GM18505 (cell line): Measurements from ENCODE around the gene PABPN1L.
"Not testable (repeated sequence)": the region's sequence is repeated elsewhere in the genome, so short reads cannot be mapped to it uniquely, and the experiment has no call there.

Experiments
- ATAC-seq: cut with Tn5 transposase; IDR thresholded peaks from one replicate; pipeline ENCODE4 v1.9.1; 2021; ENCODE audit not compliant: unreplicated experiment
- POLR2A ChIP-seq: IDR thresholded peaks from 4 replicates; pipeline ENCODE4 v1.6.1; 2011; ENCODE audit warnings: borderline replicate concordance; ENCODE audit not compliant: insufficient read depth, insufficient read length; ENCODE audit errors: extremely low read depth

Gene PABPN1L

DNA sequence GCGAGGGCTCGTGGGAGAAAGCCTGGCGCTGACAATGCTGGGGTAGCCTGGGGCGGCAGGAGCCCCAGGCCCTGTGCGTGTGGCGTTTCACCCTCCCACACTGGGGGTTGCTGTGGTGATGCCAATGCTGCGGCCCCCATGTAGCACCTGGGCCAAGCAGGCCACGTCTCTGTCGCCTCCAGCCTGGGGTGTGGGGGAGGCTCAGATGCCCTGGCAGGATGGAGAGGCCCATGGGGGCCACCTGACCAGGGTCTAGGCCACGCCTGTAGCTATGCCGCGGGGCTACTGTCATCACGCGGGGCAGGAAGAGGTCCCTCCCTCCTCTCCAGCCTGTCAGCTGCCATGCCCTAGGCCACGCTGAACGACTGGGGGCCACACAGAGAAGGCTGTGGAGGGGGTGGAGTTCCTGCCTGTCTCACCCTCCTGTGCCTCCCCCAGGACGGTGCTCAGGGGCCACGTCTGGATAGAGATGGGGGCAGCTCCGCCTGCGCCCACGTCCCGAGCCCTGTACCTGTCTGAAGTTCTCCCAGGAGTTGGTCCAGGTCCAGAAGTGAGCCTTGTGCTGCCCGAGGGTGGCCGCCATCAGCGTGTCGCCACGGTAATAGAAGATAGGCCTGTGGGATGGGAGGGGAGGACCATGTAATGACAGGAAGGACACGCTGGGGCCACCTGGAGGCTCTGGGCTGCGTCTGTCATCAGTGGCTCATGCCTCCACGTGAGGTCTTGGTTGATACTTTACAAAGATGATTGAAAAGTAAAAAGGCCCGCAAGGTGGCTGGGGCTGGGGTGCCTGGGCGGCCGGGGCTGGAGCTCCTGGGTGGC, 42.0 kb downstream of the PABPN1L start:
- no peak for TF ChIP-seq POLR2A
- ATAC-seq: no peak

DNA sequence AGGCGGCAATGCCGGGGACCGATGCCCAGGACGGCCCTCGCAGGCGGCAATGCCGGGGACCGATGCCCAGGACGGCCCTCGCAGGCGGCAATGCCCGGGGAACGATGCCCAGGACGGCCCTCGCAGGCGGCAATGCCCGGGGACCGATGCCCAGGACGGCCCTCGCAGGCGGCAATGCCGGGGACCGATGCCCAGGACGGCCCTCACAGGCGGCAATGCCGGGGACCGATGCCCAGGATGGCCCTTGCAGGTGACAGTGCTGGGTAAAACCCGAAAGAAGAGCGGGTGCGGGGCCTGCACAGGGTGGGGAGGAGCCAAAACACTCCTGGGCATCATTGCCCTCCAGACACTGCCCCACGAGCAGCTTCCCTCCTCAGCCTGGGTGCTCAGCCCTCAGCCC, 42.8 kb downstream of the PABPN1L start:
- not testable (repeated sequence) for ATAC-seq

DNA sequence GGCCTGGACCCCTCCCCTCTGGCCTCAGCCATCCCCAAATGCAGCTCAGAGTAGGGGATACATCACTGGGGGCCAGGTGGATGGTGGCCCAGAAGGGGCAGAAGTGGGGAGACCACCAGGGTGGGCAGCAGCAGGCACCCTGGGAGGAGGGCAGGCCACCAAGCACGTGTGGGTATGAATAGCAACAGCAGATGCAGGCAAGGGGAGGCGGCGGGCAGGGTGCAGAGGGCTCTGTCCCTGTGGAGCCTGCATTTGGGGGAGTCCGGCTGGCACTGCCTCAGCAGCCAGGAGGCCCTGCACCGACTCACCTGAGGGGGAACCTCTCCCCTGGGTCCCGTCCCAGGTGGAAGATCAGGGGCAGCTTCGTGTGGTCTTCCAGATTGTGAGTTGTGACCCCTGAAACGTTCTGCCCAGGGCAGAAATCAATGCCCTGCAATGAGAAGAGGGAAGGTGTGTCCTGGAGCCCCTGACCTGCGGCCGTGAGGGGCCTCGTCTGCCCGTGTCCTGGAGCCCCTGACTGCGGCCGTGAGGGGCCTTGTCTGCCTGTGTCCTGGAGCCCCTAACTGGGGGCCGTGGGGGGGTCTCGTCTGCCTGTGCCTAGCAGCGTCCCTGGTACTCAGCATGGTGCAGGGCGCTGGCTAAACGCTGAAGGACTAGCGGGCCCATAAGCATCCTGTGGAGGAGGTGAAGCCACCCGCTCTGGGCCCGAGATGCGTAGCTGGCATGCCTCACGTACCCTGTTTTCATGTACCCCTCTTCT, 44.0 kb downstream of the PABPN1L start:
- no peak for ATAC-seq

DNA sequence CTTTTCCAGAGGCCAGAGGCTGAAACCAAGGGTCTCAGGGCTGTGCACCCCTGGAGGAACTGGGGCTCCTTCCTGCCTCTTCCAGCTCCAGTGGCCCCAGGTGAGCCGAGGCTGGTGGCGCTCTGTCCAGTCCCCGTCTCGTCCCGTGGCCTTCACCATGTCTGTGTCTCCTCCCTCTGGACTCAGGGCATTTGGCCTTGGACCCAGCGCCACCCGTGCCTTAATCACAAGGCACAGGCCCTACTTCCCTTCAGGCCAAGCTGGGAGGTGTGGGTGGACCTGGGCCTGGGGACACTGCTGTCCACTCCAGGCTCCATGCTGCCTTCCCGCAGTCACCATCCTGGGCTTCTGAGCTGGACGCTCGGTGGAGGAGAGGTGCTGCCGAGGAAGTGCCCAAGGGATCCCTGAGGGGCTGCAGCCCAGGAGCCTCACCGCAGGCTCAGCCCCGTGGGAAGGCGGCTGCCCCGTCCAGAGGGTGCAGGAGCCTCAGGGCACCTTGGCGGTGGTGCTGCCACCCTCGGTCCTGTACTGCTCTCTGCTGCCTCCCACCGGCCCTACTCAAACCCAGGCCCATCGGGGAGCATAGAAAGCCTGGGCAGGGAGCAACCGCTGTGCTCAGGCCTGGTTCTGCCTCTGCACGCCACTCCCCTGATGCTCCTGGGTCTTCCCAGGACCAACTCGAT, 45.2 kb downstream of the PABPN1L start:
- no peak for TF ChIP-seq POLR2A

More for the DNA sequence above, 44.0 kb downstream of the PABPN1L start:
- no peak for TF ChIP-seq POLR2A

DNA sequence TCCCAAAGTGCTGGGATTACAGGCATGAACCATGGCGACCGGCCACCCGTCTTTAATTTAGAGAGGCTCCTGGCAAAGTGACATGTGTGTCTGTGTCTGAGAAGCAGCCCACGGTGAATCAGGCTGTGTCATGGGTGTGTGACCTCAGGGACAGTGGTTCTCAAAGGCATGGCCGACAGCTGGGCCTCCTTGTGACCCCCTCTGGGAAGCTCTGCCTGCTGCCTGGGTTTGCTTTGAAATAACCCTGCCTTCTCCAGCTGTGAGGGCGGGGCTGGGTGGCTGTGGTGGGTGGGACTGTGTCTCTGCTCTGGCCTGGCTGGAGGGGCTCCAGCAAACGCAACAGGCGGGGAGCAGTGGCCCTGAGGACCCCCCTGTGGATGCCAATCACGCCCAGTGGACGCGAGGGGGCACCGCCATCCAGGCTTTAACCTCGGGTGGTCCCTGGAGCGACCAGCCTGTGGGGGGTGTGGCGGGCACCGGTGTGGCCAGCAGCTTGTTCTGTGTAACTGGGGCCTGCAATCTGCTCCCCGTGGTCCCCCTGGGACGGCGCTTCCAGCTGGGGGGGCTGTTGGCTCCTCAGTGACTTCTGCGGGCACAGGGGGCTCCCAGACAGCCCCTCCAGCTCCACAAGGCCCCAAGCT, 46.0 kb downstream of the PABPN1L start:
- no peak for TF ChIP-seq POLR2A
- no peak for ATAC-seq

More for the DNA sequence above, 45.2 kb downstream of the PABPN1L start:
- no peak for ATAC-seq

DNA sequence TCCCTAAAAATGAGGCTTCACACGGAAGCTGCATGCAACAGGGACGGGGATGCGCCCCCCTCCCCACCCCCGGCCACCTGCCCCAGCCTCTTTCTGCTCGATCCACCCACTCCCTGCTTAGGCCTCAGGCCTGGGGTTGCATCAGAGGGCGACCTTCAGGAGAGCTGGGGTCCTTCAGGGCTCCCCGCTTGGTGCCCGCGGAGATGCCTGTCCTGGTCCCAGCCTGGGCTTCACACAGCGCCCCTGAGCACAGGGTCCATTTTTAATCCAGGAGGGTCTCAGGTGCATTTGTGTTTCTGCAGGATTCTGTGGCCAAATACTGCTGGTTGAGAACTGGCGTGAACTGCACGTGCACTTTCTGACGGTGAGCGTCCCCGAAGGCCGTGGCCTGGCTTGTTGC, 47.3 kb downstream of the PABPN1L start:
- no peak for TF ChIP-seq POLR2A
- no peak for ATAC-seq

DNA sequence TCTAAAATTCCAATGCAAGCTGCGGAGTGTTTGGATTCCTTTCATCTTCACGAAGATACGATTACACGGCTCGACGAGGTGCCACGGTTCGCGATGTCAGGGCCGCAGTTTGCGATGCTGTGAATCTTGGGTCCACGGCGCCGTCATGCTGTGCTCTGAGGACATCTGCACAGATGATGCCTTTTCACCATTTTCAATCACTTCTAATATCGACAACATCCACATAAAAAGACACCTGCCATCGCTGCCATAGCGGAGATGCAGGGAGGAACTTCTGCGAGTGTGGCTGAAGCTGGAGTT, 47.9 kb downstream of the PABPN1L start:
- no peak for TF ChIP-seq POLR2A
- ATAC-seq: no peak

DNA sequence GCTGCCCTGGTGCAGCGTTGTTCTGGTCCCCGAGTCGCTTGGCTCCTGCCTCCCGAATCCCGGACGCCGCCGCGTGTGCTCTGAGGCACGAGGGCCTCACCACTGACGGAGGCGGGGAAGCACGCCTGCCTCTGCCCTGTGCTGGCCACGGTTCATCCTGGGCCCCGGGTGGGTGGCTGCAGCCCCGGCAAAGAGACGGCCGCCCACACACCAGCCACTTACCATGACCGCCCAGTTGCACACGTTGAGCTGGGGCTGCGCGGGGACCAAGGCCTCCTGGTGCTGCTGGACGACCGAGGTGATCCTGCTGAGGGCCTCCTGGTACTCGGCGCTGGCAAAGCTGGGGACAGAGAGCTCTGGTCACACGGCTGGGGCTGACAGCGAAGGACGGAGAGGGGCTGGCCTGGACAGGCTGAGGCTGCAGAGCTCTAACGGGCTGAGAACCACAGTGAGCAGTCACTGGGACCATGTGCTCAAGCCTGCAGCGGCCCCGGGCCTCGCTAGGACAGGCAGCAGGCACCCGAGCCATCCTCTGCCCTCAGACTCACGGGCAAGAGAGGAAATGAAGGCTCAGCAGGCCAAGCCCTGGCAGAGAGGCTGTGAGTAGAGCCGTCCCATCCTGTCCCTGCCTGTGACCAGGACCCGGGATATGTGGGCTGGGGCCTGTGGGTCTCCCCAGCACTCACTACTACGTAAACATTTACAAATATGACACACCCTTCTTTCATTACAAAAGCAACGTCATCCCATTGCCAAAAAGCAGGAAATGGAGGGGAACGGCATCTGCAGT, 48.5 kb downstream of the PABPN1L start:
- no peak for TF ChIP-seq POLR2A
- no peak for ATAC-seq

DNA sequence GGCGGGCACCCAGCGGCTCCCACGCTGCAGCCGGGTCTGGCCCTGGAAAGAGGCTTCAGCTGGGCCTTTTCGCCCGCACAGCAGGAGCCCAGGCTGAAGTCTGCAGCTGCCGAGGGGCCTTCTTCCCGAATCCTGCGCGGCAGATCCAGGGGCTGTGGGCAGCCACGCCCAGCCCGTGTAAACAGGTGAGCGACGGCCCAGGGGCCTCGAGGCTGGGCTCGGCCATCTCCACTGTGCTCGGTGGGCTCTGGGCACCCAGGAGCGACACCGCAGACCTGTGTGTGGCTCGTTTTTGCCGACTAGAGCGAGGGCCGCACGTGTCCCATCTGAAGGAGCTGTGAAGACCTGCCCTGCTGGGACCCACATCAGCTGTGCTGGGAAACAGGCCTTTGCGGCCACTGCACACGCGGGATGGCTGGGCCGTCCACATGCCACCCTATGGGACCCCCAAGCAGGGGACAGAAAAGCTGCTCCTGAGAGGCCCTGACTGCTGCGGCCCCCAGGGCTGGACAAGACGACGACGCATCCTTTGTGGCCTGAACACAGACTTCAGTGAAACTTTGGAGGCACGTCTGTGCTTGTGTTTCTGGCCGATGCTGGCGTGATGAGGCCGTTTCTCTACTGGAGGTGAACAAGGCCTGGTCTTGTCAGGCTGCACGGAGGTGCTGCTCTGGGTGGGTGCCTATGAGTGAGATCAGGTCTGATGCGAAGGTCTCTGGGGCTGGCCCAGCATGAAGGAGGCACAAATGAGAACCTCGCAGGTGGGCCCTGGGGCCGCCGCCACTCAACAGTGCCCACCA, 49.5 kb downstream of the PABPN1L start:
- ATAC-seq: no peak
- TF ChIP-seq POLR2A: no peak

DNA sequence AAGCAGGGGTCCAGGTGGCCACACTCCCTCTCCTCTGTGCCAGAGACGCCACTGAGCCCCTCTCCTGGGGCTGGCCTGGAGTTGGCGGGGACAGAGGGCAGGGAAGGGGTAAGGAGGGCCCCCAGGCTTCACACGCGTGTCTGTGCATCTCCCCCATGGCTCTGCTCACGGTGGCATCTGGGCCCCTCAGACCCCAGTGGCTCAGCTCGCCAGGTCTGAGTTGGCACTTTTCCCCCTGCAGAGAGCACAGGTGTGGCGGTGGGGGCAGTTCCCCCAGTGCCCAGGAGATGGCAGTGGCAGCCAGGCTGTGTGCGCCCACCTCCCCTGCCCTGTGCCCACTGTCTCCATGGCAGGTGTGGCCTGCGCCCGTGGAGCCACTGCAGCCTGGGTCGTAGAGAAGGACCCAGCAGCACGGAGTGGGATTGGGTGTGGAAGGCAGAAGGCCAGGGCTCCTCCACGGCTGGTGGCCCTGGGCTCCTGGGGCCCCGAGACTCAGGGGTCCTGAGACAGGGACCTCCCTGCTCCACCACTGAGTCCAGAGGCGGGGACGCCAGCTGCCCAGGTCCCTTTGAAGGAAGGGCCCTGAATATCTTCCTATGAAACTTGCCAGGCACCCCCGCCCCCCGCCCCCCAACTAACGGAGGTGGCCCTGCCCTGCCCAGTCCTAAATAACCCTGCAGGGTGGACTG, 50.4 kb downstream of the PABPN1L start:
- TF ChIP-seq POLR2A: no peak
- ATAC-seq: no peak

DNA sequence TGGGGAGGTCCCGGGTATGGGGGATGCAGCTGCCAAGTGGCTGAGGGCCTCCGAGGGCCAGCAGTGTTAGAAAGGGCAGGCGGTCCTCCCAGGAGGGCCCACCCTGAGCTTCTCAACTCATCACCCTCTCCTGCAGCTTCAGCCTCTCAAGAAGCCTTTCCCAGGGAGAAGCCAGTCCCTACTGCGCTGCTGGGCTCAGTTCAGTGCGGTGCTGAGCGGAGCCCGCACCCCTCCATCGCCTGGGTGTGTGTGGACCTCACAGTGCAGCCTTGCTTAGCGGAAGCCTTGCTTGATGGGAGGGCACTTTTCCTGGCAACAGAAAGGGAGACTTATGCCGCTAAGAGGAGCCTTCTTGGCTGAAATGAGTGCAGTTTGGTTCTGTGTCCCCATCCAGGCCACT, 51.2 kb downstream of the PABPN1L start:
- no peak for ATAC-seq
- no peak for TF ChIP-seq POLR2A

DNA sequence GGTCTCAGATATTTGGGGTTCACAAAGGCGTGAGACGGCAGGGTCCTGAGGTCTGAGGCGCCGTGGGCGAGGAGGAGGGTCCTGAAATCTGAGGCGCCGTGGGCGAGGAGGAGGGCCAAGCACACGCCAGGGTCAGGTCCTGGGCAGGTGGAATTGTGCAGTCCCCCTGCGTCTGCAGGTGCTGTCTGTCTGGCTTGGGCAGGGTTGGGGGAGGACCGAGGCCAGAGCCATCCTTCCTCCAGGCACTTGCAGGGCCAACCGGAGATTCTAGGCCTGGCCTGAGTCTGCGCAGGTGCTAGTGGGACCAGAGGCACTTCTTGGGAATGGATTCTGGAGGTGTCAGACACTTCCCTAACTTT, 52.3 kb downstream of the PABPN1L start:
- no peak for ATAC-seq
- no peak for TF ChIP-seq POLR2A
